AG09319 (cell line): ENCODE data around the gene PITPNB.

ENCODE experiments used
- DNase-seq: peaks from one replicate; pipeline ENCODE4 v3.0.0-alpha.2; 2010; ENCODE audit warnings: low read depth; ENCODE audit errors: extremely low read depth
- TF ChIP-seq, protein P1 (sequence below): IDR thresholded peaks from 2 replicates; pipeline ENCODE4 v1.5.1; 2011; ENCODE audit warnings: low read depth, mild to moderate bottlenecking, inconsistent platforms, low read length, moderate library complexity

The PITPNB gene

DNA sequence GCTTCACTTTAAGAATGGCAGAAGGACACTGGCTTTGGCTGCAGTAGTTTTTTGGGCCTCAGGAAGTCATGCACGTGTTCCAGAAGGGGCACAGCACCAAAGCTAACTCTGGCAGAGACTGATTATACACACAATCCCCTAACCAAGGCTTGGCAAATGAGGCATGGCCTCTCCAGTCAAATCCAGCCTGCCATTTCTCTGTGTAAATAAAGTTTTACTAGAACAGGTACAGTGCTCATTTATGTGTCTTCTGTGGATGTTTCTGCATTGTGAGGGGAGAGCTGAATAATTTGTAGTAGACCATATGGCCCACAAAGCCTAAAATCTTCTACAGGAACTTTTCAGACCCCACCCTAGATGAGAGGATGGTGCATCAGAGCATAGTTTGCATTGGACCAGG is 71.1 kb downstream of the PITPNB start:
- TF ChIP-seq, protein P1, sequence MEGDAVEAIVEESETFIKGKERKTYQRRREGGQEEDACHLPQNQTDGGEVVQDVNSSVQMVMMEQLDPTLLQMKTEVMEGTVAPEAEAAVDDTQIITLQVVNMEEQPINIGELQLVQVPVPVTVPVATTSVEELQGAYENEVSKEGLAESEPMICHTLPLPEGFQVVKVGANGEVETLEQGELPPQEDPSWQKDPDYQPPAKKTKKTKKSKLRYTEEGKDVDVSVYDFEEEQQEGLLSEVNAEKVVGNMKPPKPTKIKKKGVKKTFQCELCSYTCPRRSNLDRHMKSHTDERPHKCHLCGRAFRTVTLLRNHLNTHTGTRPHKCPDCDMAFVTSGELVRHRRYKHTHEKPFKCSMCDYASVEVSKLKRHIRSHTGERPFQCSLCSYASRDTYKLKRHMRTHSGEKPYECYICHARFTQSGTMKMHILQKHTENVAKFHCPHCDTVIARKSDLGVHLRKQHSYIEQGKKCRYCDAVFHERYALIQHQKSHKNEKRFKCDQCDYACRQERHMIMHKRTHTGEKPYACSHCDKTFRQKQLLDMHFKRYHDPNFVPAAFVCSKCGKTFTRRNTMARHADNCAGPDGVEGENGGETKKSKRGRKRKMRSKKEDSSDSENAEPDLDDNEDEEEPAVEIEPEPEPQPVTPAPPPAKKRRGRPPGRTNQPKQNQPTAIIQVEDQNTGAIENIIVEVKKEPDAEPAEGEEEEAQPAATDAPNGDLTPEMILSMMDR: no peak
- DNase-seq: no peak

DNA sequence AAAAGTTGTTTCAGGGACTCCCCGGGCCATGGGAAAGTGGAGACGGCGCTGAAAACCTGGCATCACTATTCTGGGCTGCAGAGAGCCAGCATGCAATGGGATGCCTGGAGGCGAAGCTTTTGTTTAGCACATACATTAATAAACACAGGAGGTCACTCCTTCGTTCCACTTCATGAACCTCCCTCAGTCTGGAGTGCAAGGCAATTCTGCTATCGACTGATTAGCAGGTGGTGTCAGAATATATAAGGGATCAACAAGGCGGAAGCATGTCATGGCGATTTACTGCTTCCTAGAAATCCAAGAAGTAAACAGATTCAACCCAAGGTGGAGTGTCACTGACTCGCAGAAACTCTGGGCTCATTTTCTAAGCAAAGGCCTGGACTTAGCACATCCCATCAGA is 72.1 kb downstream of the PITPNB start:
- TF ChIP-seq, protein P1: no peak

DNA sequence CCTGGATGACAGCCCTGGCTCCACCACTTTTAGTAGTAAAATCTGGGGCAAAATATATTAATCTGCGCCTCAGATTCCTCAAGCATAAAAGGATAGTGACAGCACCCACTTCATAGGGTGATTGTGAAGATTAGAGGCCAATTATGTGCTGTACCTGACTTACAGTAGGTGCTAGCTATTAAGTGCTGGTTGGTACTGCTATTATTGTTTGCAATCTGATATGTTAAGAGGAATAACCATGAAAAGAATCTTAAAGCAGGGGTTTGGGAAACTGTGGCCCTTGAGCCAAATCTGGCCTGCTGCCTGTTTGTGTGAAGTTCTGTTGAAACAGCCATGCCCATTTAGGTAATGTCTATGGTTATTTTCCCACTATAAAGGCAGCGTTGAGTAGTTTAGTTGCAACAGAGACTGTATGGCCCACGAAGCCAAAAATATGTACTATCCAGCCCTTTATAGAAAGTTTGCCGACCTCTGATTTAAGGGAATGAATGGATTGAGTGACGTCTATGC is 72.8 kb downstream of the PITPNB start:
- no peak for DNase-seq
- TF ChIP-seq, protein P1: no peak

More for the DNA sequence above, 72.1 kb downstream of the PITPNB start:
- no peak for DNase-seq

DNA sequence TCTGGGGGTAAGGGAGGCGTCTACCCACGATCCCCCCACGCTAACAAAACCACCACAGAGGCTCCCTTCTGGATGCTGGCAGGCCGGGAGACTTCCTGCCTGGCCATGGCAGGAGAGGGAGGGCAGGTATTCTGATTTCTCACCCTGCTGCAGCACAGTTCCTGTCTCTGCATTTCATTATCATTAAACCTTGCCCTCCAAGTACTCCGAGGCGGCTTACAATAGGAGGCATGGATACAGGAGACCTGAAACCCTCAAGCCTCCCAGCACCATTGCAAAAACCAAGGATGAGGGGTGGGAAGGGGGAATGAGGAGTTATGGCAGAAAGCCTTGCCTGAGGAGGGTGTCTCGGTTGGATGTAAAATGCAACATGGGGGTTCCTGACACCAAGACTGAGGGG is 73.4 kb downstream of the PITPNB start:
- TF ChIP-seq, protein P1: no peak
- DNase-seq: no peak

DNA sequence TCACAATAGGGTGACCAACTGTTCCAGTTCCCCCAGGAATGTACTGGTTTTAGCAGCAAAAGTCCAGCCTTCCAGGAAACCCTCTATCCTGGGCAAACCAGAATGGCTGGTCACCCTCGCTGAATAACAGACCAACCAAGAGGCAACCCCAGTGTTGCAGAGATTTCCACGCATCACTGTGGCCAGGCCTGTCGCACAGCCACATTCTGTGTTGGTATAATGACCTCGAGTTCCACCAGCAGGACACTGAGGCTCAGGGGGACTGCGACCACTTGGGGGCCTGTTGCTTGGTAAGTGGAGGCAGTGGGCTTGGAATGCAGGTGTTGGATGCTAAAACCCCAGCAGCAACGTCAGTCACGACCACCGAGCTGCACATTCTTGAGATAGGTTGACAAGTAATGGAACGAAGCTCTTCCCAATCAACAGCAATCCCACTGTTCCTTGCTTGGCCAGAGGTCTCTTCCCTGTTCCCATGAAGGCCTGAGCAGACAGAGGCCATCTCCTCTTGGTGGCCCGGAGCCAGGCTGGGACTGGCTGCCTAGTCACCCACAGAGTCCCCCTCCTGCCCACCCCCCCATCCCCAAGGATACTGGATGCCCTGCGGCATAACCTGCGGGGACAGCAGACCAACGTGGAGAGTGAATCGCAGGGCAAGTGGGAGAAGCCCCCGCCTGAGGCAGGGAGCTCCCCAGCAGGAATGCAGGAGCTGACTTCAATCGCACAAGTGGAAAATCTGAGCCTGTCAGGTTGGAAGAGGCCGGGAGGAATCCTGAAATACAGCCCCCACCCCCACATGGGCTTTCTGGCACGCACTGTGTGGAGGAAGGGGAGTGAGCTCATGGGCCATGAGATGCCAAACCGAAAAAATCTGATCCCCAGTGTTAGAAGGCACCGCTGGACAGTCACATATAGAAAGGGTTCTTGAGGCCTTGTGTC is 74.1 kb downstream of the PITPNB start:
- no peak for DNase-seq
- TF ChIP-seq, protein P1: no peak

DNA sequence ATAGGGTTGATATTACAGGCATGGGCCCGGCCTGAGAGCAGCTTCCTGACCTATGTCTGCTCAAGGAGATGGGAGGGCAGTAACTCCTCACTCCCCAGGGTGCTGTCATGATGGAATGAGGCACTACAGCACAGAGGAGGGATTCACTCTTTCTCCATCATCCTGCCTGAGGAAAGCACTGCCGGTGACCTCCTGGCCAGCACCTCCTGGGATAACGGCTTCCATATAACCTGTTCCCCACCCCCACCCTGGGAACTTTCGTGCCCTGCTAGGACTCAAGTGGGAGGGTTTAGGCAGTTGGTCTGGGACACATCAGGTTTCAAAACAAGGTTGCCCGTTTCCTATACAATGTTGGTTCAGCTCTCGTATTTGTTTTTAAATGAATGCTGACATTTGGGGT is 74.8 kb downstream of the PITPNB start:
- TF ChIP-seq, protein P1: no peak
- DNase-seq: no peak

DNA sequence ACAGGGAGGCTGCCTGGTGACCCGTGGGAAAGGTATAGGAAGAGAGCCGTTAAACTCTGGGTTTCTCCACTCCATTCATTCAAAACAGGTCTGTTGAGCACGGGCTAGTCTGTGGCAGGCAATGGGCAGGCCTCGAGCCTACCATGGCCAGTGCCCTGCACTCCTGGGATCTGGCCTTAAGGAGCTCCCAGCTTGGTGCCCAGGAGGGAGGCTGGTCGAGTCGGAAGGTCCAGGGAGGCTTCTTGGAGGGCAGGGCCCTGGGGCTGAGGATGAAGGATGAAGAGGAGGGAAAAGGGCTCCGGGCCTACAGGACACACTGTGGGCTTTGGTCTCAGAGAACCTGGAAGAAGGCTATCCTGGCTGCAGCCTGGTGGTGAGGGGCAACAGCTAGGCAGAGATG is 75.6 kb downstream of the PITPNB start:
- TF ChIP-seq, protein P1: no peak
- DNase-seq: no peak
